Endometrial microvascular endothelial cells (primary cell): ENCODE measurements around the gene CD69. TPM values are rescaled to one million over a fixed set of nuclear protein-coding genes. Genes with fewer than 3 reads are reported as not detected.
"Not testable (repeated sequence)": the region's sequence is repeated elsewhere in the genome, so short reads cannot be mapped to it uniquely, and the experiment has no call there.

Experiments used
- in situ Hi-C: cut with HindIII; loops from 2 replicates; pipeline ENCODE4 v1.10.0; 2017; ENCODE audit warnings: low sequenced_read_pairs, low pct_unique_long_range_greater_than_20kb; ENCODE audit errors: inconsistent ontology term
- total RNA-seq: library from RNA; depleted of rRNA; stranded (reverse); fragments of >200 nt; gene quantifications from one replicate; pipeline ENCODE4 v1.2.3, GENCODE V29; 2015; ENCODE audit errors: inconsistent ontology term

Gene CD69
- total RNA-seq, 1 donor from 2014 or later, result 23.8 TPM

GRCh38 chr12:9730011-9730410 is 30.7 kb downstream of the CD69 start:
- in situ Hi-C loops, result loop anchor here (25.0 kb wide), 1 partner anchor 432 kb away; the partner anchor contains the start of gene OLR1

DNA sequence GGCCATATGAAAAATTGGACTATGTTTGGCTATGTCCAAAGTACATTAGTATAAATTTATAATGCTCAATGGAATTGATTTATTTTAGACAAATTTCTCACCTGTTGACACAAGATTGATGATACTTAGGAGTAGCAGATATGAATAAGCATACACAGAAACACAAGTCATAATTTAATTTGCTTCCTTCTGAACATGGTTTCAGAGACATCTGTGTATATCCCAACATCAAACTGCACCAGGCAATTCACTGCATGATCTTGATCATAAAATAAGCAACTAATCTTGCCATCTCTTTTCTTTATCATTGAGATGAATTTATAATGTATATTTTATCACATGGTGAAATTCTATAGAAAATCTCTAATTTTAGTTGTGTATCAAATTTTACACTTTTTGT is 31.6 kb downstream of the CD69 start:
- in situ Hi-C loops, result loop anchor here (25.0 kb wide), 1 partner anchor 433 kb away; the partner anchor contains the start of gene OLR1

DNA sequence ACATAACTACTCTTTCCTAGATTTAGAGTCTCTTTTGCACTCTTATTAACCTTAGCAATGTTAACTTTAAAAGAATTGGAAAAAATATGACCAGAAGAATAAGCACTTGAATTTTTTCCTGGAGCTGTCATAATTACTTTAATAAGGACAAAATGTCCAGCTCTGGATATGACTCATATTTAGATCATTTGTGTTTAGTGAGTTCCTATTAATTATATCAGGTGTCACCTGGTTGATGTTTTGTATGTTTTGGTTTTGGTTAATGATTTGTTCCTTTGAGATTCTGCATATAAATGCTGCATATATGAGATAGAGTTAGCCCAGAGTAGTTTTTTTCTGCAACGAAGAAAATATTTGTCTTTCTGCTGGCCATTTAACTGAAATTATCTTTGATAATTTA is 32.9 kb downstream of the CD69 start:
- in situ Hi-C loops, result loop anchor here (25.0 kb wide), 1 partner anchor 434 kb away; the partner anchor contains the start of gene OLR1

GRCh38 chr12:9725213-9725870 is 35.4 kb downstream of the CD69 start:
- in situ Hi-C loops, result loop anchor here (25.0 kb wide), 1 partner anchor 437 kb away; the partner anchor contains the start of gene OLR1

GRCh38 chr12:9724023-9724422 is 36.7 kb downstream of the CD69 start:
- in situ Hi-C loops, result no loop called here

DNA sequence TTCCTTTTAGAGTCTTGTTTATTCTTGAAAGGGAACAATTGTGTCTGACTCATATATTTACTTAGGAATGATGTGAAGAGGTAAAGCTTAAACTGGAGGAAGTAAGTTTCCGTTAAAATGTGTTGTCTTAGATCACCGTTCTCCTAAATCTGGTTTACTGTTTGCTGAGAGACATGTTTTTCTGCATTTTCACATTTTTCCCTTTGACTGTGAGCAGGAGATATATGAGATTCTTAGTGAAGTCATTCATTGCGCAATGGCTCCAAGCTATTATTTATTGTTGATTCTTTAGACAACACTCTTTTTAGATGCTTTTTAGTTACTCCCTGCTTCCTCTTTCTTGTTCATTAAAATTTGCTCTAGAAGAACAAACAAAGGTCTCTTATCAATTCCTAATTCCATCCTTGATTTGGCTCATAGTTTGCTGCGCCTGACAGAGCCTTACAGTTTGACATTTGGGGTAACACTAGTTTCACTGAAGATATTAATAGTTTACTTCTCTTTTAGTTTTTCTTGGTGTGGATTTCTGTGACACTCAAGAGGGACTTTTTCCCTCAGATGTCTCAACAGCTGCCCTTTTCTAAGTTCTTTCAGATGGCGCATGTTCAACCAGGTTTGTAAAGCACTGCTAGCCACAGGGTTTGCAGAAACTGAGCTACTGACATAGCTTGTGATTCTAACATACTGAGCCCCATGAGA is 39.2 kb downstream of the CD69 start:
- in situ Hi-C loops, result no loop called here

- in situ Hi-C loops, result no loop called here
Measured at GRCh38 chr12:9719790-9720189, 40.9 kb downstream of the CD69 start.

- in situ Hi-C loops, result no loop called here
Measured at GRCh38 chr12:9718968-9719367, 41.7 kb downstream of the CD69 start.

GRCh38 chr12:9717070-9717925 is 43.4 kb downstream of the CD69 start:
- in situ Hi-C loops, result no loop called here

DNA sequence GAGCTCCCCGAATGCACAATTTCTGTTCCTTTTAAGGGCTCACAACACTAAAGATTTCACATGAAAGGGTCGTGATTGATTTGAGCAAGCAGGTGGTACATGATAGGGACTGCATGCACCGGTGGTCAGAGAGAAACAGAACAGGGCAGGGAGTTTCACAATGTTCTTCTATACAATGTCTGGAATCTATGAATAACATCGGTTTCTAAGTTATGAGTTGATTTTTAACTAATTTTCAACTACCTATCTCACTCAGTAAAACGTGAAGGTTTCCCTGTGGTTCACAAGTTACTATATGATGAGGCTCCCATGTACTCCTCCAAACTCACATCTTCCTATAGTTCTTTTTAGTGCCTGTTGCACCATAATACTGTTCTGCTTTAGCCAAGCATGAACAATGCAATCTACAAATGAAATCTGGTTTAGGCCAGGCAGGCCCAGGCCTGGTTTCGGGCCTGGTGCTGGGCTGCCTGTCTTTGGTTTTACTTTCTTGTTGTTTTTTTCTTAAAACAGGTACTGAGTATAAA is 47.6 kb downstream of the CD69 start:
- in situ Hi-C loops, result not testable (repeated sequence)

- in situ Hi-C loops, result no loop called here
Measured at GRCh38 chr12:9711664-9712063, 49.0 kb downstream of the CD69 start.

GRCh38 chr12:9710584-9711375 is 49.9 kb downstream of the CD69 start:
- in situ Hi-C loops, result no loop called here

GRCh38 chr12:9708853-9709252 is 51.8 kb downstream of the CD69 start:
- in situ Hi-C loops, result no loop called here

- in situ Hi-C loops, result no loop called here
Measured at GRCh38 chr12:9707864-9708808, 52.6 kb downstream of the CD69 start.

DNA sequence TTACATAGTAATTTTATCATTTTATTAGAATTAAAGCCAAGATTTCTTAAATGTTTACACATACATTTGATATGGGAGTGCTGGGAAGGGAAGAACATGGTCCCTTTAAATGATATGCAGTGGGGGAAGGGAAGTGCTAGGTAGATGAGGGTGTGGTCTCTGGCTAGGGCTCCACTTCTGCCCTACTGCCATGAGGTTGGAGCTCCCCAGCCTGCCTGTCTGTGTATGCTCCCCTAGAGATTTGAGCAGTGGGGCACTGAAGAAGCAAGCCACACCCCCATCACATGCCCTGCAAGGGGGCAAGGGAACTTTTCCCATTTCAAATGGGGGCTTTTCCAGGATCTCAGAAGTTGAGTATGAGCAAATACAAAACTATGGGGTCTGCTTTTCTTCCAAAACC is 53.3 kb downstream of the CD69 start:
- in situ Hi-C loops, result no loop called here

GRCh38 chr12:9706086-9706685 is 54.5 kb downstream of the CD69 start:
- in situ Hi-C loops, result no loop called here

GRCh38 chr12:9704561-9704960 is 56.1 kb downstream of the CD69 start:
- in situ Hi-C loops, result not testable (repeated sequence)
